Posterior cingulate gyrus (tissue), 11 donors: ENCODE results near the gene CHRM2.

Source experiments
- DNase-seq, 10 donors: peaks; one replicate each; pipeline versions ENCODE4 v3.0.0 to v3.0.0-alpha.2; 2020 to 2021; ENCODE audit warnings: mixed read lengths in 3 of 10
- intact Hi-C: fragments of 100-400 bp; cut with DNase I; formaldehyde crosslinking; loops from one replicate; pipeline ENCODE4 v1.15.1; 2023

The CHRM2 gene

DNA sequence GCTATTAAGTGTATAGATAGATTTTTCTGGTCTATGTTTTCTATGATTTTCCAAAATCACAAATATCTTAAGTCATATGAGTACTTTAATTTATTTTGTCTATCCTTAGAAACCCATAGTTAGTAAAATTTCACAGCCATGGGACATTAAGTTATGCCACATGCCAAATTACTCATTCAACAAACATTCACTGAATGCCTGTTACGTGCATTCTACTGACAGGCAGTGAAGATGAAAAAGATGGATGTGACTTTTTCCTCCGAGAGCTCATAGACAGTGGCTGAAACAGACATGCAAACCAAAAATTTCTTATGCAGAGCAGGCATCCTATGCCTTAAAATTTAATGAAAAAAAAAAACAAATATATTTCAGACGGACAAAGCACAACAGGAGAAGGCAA is 84.9 kb downstream of the CHRM2 start:
- no peak for DNase-seq
- intact Hi-C loops: no loop called here

DNA sequence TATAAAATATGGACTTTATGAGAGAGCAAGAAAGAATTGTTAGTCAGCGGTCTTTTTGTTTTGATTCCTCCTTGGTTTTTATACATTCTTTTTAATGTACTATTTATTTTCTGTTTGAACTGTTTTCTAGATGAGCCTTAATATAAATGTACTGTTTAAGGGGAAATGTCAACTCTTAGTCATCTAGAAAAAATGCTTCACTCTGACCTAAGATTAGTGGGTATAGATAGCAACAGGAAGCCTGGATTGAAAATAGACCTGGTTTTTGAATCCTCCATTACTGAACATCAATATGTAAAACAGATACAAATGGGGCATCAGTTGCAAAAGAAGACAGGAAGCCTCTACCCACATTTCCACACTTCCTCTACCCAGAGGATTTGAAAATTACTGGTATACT is 87.8 kb downstream of the CHRM2 start:
- DNase-seq: no peak
- intact Hi-C loops: no loop called here

DNA sequence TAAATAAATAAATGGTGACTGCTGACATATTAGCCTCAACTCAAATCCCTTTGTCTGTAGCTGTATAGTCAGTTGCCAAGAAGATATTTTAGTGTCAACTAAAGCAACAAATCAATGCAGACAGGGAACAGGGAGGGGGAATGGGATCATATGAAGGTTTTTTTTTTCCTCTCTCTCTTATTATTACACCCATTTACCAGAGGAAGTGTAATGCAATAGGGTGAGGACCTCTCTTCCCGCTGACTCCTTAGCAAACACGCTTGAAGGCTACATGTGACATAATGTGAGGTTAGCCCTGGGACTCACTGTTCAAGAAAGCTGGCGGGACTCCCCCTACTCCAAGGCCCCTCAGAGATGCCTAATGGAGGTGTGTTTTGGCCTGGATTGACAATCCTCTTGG is 88.2 kb downstream of the CHRM2 start:
- DNase-seq: no peak
- intact Hi-C loops: no loop called here

DNA sequence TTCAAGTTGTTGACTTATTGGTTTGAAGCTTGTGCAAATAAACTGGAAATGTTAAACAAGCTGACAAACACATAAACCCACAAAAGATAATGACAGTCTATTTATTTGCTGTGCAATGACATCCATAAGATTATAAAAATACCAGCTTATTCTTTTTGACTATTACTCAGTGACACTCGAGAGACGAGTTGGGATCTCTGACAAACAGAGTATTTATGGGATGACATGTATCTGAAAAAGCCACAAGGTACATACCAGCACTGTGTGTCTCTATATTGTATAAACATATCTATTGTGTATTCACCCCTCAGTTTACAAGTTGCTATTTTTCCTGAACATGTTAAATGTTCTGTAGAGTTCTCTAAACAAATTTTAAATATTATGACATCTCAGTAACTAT is 88.9 kb downstream of the CHRM2 start:
- intact Hi-C loops: no loop called here
- DNase-seq: no peak

DNA sequence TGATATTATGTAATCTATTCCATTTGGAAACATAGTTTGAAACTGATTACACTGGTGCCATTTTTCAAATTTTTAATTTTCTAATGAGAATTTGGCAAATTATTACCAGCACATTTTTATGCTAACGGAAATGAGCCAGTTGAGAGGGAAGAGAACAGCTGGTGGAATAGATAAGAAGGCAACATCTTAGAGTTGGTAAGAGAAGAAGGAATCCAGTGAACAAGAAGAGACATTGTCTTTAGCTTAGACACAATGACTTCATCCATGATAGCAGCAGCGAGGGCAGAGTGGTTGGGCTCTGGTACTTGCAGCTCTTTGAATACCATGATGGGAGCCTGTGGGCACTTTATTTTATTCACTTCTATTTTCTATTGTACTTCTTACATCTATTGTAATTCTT is 89.6 kb downstream of the CHRM2 start:
- DNase-seq: no peak
- intact Hi-C loops: no loop called here

DNA sequence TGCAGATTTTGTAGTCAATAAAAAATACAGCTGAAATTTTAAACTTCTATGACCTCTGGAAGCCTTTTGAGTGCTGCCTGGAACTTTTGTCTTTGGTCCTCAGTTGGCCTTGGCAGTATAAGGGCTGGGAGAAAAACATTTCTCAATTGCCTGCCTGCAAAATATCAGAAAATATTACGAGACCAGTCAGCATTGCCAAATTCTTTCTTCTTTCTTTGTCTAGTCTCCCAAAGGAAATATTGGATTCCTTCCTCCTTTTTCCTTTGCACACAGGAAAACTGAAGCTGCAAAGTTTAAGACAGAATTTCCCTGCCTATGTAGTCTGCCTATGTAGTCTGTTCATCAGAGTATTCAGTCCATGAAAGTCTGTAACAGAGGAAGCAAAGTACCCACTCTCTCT is 95.9 kb downstream of the CHRM2 start:
- DNase-seq: no peak
- intact Hi-C loops: no loop called here

DNA sequence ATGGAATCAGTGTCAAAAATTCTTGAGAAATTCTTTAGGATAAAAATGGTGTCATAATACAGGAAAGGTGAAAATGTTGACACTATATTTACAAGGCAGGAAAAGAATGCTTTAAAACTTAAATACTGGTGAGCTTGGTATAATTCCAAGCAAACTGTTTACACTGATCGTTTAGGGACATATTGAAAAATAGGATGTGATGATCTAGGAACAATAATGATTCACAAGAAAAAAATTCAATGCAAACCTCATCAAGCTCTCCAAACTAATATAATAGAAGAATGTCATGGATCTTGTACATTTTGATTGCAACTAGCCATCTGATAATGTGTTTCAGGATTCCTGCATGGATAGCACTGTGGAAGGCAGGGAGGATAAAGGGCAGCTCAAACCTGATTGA is 98.4 kb downstream of the CHRM2 start:
- no peak for DNase-seq
- intact Hi-C loops: no loop called here

DNA sequence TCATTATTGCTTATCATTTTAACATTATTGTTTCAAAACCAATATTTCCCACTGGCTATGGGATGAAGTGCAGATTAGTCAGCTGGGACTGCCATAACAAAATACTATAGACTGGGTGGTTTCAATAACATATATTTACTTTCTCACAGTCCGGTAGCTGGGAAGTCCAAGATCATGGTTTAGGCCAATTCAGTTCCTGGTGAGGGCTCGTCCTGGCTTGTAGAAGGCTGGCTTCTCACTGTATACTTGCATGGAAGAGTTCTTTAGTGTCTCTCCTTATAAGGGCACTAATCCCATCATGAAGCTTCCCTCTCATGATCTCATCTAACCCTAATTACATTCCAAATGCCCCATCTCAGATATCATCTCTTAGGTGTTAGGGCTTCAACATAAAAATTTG is 101.3 kb downstream of the CHRM2 start:
- no peak for DNase-seq
- intact Hi-C loops: no loop called here

DNA sequence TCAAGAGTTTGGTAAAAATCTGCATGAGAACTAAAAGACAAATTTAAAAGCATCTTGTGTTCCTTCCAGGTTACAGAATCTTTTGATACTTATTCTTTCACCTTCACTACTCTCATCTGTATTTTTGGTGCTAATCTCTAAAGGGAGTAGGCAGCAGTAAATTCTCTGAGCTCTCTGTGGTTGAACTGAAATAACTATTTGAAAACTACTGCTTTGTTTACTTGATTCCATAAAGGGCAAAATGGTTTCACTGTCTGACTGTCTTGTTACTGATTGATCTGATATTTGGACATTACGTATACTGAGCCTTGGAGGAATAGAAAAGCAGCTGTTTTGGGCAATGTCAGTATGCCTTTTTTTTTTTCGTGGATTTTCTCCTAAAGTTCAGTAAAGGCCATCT is 103.3 kb downstream of the CHRM2 start:
- intact Hi-C loops: no loop called here
- DNase-seq: no peak

DNA sequence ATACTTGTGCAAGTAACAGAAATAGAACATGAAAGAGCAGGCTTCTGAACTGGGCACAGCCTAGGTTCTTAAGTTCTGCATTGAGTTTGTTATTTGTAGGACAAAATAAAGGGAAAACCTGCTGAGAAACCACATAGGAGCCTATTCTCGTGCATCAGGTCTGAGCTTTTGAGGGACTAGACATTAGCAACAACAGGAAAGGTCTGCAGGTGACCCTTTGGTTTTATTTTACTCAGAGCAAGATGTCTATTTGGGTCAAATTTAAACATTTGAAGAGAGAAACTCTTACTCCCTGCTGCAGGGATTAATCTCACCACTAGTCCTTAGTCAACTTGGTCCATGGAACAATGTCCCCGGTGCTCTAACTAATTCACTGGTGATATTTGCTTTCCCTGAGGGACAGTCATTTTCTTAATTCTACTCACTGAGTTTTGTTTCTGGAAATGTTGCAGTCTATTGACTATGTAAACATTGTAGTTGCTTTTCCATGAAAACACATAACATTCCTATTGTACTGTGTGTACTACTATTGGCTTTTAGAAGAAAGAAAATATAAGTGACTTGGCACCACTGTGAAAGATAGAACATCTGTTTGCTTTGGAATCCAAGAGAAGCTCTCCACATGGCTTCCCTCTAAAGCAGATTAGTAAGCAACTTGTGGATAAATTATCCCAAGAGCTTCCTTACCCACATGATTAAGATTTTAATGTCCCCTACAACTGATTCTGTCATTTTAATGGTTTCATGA is 108.2 kb downstream of the CHRM2 start:
- intact Hi-C loops: no loop called here
- no peak for DNase-seq

DNA sequence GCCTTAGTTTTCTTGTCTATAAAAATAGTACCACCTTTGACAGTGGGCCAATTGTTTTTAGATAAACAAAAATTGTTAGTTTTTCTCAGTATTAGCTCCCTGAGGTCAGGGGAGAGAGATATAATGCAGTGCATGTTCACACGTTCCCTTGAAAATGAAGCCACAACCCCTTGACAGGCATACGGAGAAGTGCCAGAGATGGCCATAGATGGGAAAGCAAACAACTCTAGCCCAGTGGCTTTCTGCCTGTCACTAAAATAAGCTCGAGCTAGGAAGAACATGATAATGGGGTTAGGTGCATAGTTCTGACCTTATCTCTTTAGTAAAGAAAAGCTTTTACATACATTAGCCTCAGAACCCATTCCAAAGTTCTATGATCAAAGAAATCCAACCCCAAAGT is 124.9 kb downstream of the CHRM2 start:
- intact Hi-C loops: no loop called here
- DNase-seq: no peak

DNA sequence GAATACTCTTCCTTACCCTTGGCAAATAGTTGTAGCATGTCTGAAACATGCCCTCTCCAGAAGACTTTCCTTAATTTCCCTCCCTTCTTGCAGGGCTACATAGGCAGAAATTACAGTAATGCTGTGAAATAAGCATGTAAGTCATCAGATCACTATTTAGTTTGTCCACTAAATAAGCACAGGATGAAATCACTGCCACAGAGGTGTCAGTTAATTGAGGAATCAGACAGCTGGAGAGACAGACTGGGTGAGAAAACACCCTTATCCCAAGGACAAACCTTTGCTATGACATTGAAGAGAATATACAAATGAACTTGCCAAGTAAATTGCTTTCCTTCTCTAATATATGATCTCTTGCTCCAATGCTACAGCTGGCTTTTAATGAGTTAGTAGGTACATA is 129.3 kb downstream of the CHRM2 start:
- no peak for DNase-seq
- intact Hi-C loops: no loop called here

DNA sequence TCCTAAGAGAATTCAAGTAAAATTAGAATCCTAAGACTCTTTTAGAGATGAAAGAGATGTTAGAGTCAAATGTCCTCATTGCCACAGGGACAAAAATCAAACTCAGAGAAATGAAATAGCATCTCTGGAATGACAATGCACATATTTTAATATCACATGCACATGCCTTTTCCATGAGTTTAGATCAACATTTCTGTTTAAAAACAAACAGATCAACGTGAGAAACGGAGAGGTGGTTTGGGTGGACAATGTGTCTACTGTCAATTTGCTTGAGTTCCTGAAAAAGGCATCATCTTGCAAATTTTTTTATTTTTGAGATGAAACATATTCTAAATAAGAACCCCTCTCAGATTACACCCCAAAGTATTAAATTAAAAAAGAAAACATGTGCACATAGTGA is 130.0 kb downstream of the CHRM2 start:
- no peak for DNase-seq
- intact Hi-C loops: no loop called here

DNA sequence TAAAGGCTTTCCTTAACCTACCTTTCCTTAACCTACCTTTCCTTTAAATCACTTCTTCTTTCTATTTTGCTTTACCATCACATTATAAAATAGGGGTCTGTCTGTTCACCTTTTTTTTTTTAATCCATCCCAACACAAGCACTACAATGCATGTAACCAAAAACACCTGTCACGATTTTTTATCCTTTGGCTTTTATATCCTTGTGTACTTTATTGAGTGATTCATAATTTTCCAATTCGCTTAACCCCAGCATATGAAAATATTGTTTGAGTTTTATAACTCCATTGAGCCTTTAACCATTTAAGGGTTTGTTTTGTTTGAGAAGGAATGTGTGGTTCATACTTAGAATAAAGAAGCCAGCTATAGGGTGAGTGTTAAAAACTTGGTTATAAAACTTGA is 132.2 kb downstream of the CHRM2 start:
- DNase-seq: no peak
- intact Hi-C loops: no loop called here

DNA sequence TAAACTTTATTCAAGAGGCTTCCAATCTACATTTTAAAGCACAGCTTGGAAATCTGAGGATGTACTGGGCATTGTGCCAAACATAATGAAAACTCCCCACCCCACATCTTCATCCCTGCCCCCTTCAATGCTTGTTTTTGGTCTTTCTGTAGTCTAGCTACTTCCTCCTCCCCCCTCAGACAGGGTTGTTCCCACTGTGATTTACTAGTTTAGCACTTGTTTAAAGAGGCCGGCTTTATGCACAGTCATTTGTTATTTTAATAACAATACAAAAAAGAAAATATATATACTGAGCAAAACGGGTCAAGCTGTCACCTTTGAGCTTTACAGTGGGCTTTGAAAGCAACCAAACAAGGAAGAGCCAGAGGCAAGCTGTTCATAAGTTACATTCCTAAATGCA is 132.6 kb downstream of the CHRM2 start:
- intact Hi-C loops: no loop called here
- no peak for DNase-seq

DNA sequence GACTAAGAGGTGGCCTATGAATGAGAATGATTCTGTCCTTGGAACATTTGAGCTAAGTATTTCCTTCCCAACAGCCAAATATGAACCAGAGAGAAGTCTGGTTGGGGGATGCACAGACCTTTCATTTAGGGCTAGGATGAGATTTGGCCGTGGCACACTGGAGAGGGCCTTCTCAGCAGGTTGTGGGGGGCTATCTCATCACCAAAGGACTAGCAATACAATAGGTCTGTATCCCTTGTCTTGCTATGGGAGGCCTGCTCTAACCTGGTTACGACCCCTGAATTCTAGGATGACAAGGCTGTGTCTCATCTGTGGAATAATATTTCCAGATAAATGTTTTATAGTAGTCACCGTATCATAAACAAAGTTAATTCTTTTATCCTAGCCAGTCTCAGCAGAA is 133.0 kb downstream of the CHRM2 start:
- no peak for DNase-seq
- intact Hi-C loops: no loop called here

DNA sequence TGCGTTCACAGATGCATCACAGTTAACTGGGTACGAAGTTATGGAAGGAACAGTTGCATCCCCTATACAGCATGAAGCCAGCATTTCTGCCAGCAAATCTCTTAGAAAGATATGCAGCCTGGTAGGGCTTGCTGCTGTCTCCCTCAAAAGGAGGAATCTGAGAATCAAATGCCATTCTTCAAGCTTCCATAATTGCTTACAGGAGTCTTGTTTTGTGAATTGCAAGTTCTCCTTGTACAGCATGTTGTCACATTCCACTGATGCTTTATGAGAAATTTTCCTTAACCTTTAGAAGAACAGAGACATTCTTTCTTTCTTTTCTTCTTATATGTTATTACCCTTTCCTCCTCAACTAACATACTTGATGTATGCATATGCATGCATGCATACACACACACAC is 134.6 kb downstream of the CHRM2 start:
- intact Hi-C loops: no loop called here
- no peak for DNase-seq

DNA sequence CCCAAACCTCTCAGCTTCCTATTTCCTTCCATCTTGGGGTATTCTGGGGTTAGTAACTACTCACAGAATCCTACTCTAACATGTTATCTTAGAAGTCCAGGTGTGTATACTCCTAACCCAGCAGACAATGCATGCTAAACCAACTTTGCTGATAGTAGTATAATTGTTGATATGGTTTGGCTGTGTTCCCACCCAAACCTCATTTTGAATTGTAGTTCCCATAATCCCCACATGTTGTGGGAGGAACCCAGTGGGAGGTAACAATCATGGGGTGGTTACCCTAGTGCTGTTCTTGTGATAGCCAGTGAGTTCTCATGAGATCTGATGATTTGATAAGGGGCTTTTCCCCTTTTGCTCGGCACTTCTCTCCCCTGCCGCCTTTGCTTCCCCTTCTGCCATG is 135.1 kb downstream of the CHRM2 start:
- intact Hi-C loops: no loop called here
- no peak for DNase-seq

DNA sequence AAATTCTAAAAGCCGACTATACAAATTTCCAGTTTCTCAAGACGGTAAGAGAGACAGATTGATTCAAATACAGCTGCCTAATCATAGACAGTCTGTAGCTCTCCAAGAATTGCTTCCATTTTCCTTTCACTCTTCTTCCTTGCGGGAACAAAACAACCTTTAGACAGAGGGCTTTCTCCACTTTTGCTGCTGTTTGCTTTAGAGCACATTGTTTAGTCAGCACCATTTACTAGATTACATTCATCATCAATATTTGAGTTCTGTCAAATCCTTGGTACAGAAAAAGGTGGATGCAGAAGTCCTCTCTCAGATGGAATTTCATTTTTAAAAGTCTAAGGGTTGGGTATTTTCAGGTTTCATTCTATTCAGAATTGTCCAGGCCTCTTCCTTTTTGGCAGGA is 137.4 kb downstream of the CHRM2 start:
- no peak for DNase-seq
- intact Hi-C loops: no loop called here

DNA sequence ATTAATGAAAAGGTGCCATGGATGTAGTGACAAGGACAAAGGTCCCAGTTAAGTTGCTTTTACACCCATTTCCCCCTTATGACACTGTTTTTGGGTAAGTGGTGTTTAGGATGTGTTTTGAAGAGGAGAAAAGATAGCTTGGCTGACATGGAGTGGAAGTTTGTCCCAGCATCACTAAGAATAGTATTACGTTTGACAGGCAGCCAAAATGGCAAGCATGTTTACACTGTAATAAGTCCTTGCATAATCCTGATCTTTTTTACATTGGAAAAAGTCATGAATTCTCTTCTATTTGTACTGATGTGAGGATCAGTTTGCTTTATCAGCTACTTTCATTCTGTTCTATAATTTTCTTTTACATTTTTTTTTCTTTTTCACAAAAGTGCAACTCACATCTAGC is 137.8 kb downstream of the CHRM2 start:
- DNase-seq: no peak
- intact Hi-C loops: no loop called here

DNA sequence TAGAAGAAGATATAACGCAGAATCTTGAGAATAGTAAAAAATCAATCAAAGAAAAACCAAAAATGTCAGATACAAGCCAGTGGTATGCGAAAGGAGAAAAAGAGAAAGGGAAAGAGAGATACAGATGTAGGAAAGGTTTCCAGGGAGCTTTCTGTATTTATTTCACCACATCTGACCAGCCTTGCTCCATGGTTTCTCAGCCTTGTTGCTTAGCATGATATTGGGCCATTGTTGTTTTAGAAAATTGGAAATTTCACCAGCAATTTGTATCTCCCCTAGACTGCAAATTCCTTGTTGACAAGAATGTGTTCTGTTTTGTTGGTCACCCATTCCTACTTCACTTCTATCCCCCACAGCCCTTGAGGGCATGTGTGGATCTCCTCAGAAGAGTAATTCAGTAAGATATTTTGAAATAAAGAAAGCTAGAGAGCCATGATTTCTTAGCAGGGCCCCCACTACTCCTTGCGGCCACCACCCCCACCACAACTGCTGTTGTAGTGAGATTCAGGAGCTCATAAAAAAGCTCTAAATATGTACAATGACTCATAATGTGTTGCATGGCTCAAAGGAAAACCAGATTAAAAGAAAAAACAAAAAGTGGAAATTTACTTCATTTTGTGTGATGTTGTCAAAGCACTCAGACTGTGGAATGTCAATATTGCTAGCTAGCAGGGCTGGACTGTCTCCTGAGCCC is 138.7 kb downstream of the CHRM2 start:
- peak in 2 of 10 donors; percentile 6 to 68 for DNase-seq
- intact Hi-C loops: no loop called here

DNA sequence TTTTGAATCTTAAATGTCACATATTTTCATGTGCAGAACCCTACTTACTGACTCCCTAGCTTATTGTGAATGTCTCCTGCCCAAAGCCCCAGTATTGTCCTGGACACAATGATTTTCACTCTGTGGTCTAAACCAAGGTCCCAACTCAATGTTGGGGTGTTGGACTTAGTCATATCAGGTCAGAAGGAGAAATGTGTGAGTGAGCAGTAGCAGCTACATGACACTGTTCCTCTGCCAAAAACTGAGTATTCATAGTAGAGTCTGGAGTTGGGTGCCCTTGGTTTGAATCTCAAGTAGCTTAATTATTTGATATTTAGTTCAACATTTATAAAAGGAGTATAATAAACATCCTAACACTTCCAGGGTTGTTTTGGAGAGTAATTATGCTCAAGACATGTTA is 141.0 kb downstream of the CHRM2 start:
- DNase-seq: no peak
- intact Hi-C loops: no loop called here

DNA sequence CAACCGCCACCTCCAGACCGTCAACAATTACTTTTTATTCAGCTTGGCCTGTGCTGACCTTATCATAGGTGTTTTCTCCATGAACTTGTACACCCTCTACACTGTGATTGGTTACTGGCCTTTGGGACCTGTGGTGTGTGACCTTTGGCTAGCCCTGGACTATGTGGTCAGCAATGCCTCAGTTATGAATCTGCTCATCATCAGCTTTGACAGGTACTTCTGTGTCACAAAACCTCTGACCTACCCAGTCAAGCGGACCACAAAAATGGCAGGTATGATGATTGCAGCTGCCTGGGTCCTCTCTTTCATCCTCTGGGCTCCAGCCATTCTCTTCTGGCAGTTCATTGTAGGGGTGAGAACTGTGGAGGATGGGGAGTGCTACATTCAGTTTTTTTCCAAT is 146.6 kb downstream of the CHRM2 start:
- intact Hi-C loops: no loop called here
- no peak for DNase-seq
